HepG2 (cell line): ENCODE results near the gene OR2F2. TPM values are rescaled to one million over a fixed set of nuclear protein-coding genes. Genes with fewer than 3 reads are reported as not detected.

Source experiments
- ATF7 ChIP-seq, 2 experiments: fragments of 450-650 bp in 1 of 2; sonication (generic) in 1 of 2; formaldehyde crosslinking in 1 of 2; IDR thresholded peaks; 2 replicates each; pipeline versions ENCODE4 v1.4.0 to v1.6.1; 2016 to 2020; ENCODE audit warnings: antibody characterized with exemption in 1 of 2, mild to moderate bottlenecking in 1 of 2, missing genetic modification reagents in 1 of 2
- CBX2 ChIP-seq, 2 experiments: fragments of 200-600 bp in 1 of 2; sonication (generic); formaldehyde crosslinking in 1 of 2; IDR thresholded peaks; 2 replicates each; pipeline versions ENCODE4 v1.7.0 to v1.8.1; 2018 to 2022; ENCODE audit warnings: low read depth in 2 of 2, low read length in 1 of 2, mild to moderate bottlenecking in 1 of 2, missing genetic modification reagents in 1 of 2
- MEF2D ChIP-seq: sonication (generic); formaldehyde crosslinking; IDR thresholded peaks from 2 replicates; pipeline ENCODE4 v1.5.1; 2020; ENCODE audit warnings: mild to moderate bottlenecking, missing genetic modification reagents
- MTF2 ChIP-seq: sonication (generic); formaldehyde crosslinking; IDR thresholded peaks from 2 replicates; pipeline ENCODE4 v1.5.0; 2020; ENCODE audit warnings: missing genetic modification reagents, borderline replicate concordance
- RARG ChIP-seq: sonication (generic); formaldehyde crosslinking; IDR thresholded peaks from 2 replicates; pipeline ENCODE4 v1.4.0; 2020; ENCODE audit warnings: low read depth, mild to moderate bottlenecking, missing genetic modification reagents
- SPEN ChIP-seq: sonication (generic); formaldehyde crosslinking; IDR thresholded peaks from 2 replicates; pipeline ENCODE4 v1.5.1; 2020; ENCODE audit warnings: low read depth, mild to moderate bottlenecking, missing genetic modification reagents
- THAP11 ChIP-seq: IDR thresholded peaks from 2 replicates; pipeline ENCODE4 v1.6.1; 2016; ENCODE audit warnings: missing biosample characterization, missing genetic modification reagents
- ZEB1 ChIP-seq: IDR thresholded peaks from 2 replicates; pipeline ENCODE4 v1.6.1; 2012; ENCODE audit warnings: mild to moderate bottlenecking, low read depth, inconsistent platforms; ENCODE audit not compliant: insufficient replicate concordance
- ZNF558 ChIP-seq: sonication (generic); formaldehyde crosslinking; IDR thresholded peaks from 2 replicates; pipeline ENCODE4 v1.9.0; 2022; ENCODE audit warnings: mild to moderate bottlenecking, missing genetic modification reagents, borderline replicate concordance
- polyA plus RNA-seq, 8 experiments: library from polyadenylated mRNA; depleted of rRNA in 3 of 8; stranded (reverse) in 7 of 8; unstranded in 1 of 8; fragments of >200 nt; fragmentation: Illumina TruSeq in 4 of 8; extraction: Trizol in 4 of 8; gene quantifications; 2 replicates each; pipeline versions ENCODE4 v1.2.1 to v1.2.3, GENCODE V29; 2011 to 2016; ENCODE audit warnings: low read depth in 4 of 8, missing spikeins in 1 of 8, mixed read lengths in 1 of 8; ENCODE audit not compliant: insufficient read depth in 1 of 8
- total RNA-seq, 5 experiments: library from RNA; depleted of rRNA; stranded (reverse); fragments of >200 nt; fragmentation: Illumina TruSeq; extraction: Trizol; gene quantifications; 2 replicates each; pipeline ENCODE4 v1.2.3, GENCODE V29; 2016; ENCODE audit warnings: low read depth in 1 of 5
- TF ChIP-seq, protein P1 (sequence below): sonication (generic); formaldehyde crosslinking; IDR thresholded peaks from 2 replicates; pipeline ENCODE4 v1.8.1; 2023; ENCODE audit warnings: mild to moderate bottlenecking, missing genetic modification reagents
- TF ChIP-seq, protein P2 (sequence below): sonication (generic); formaldehyde crosslinking; IDR thresholded peaks from 2 replicates; pipeline ENCODE4 v1.4.0; 2020; ENCODE audit warnings: missing genetic modification reagents
- TF ChIP-seq, protein P3 (sequence below): sonication (generic); formaldehyde crosslinking; IDR thresholded peaks from 2 replicates; pipeline ENCODE4 v1.5.0; 2020; ENCODE audit warnings: missing genetic modification reagents, mild to moderate bottlenecking, borderline replicate concordance
- TF ChIP-seq, protein P4 (sequence below): sonication (generic); formaldehyde crosslinking; IDR thresholded peaks from 2 replicates; pipeline ENCODE4 v1.4.0; 2020; ENCODE audit warnings: mild to moderate bottlenecking, missing genetic modification reagents
- TF ChIP-seq, protein P5 (sequence below): sonication (generic); formaldehyde crosslinking; IDR thresholded peaks from 2 replicates; pipeline ENCODE4; 2020; ENCODE audit warnings: missing genetic modification reagents, mild to moderate bottlenecking, borderline replicate concordance

The OR2F2 gene
- total and polyA plus RNA-seq, 2 of the 13 experiments (the other 11 are each of a cell fraction or from before 2014, with no cell fraction given) = 0.13 TPM; not detected in 1

DNA sequence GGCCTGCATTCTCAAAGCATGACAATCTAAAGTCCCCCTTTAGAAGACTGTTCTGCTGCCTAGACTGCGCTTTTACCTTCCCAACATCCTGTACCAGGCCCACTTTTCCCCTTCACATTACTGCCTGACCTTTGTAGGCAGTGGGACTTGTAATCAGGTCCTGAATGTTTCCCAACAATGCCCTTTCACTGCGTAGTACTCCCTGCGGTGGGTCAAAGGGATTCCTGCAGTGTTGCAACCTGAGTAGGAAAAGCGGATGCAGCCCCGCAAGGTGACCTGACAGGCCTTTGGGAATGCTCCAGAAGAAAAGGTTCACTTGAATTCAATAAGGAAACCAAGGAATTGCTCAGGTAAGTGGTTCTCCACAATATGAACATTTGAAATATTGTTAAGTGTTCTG, 28.1 kb upstream of the OR2F2 start (continued):
- TF ChIP-seq RARG (CRISPR knock-in tag) = no peak
- TF ChIP-seq MEF2D (CRISPR knock-in tag) = peak; percentile 36; the same call in 1 of the 2 replicates
- no peak for TF ChIP-seq ATF7 (IDR thresholded peaks at IDR 0.05)
- peak; percentile 65; the same call in 1 of the 2 replicates for TF ChIP-seq ATF7 (CRISPR knock-in tag; IDR thresholded peaks at IDR 0.05)
- TF ChIP-seq CBX2 (IDR thresholded peaks at IDR 0.05; ENCODE audit: low read depth, low read length) = no peak
- TF ChIP-seq CBX2 (CRISPR knock-in tag; IDR thresholded peaks at IDR 0.05; ENCODE audit: low read depth) = no peak
- TF ChIP-seq ZEB1 = peak; percentile 88
- no peak for TF ChIP-seq MTF2 (CRISPR knock-in tag)
- TF ChIP-seq, protein P1, sequence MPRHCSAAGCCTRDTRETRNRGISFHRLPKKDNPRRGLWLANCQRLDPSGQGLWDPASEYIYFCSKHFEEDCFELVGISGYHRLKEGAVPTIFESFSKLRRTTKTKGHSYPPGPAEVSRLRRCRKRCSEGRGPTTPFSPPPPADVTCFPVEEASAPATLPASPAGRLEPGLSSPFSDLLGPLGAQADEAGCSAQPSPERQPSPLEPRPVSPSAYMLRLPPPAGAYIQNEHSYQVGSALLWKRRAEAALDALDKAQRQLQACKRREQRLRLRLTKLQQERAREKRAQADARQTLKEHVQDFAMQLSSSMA (CRISPR knock-in tag) = no peak
- TF ChIP-seq, protein P2, sequence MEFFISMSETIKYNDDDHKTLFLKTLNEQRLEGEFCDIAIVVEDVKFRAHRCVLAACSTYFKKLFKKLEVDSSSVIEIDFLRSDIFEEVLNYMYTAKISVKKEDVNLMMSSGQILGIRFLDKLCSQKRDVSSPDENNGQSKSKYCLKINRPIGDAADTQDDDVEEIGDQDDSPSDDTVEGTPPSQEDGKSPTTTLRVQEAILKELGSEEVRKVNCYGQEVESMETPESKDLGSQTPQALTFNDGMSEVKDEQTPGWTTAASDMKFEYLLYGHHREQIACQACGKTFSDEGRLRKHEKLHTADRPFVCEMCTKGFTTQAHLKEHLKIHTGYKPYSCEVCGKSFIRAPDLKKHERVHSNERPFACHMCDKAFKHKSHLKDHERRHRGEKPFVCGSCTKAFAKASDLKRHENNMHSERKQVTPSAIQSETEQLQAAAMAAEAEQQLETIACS (CRISPR knock-in tag) = no peak
- TF ChIP-seq, protein P3, sequence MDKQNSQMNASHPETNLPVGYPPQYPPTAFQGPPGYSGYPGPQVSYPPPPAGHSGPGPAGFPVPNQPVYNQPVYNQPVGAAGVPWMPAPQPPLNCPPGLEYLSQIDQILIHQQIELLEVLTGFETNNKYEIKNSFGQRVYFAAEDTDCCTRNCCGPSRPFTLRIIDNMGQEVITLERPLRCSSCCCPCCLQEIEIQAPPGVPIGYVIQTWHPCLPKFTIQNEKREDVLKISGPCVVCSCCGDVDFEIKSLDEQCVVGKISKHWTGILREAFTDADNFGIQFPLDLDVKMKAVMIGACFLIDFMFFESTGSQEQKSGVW (CRISPR knock-in tag) = no peak
- no peak for TF ChIP-seq SPEN (CRISPR knock-in tag)
- TF ChIP-seq, protein P4, sequence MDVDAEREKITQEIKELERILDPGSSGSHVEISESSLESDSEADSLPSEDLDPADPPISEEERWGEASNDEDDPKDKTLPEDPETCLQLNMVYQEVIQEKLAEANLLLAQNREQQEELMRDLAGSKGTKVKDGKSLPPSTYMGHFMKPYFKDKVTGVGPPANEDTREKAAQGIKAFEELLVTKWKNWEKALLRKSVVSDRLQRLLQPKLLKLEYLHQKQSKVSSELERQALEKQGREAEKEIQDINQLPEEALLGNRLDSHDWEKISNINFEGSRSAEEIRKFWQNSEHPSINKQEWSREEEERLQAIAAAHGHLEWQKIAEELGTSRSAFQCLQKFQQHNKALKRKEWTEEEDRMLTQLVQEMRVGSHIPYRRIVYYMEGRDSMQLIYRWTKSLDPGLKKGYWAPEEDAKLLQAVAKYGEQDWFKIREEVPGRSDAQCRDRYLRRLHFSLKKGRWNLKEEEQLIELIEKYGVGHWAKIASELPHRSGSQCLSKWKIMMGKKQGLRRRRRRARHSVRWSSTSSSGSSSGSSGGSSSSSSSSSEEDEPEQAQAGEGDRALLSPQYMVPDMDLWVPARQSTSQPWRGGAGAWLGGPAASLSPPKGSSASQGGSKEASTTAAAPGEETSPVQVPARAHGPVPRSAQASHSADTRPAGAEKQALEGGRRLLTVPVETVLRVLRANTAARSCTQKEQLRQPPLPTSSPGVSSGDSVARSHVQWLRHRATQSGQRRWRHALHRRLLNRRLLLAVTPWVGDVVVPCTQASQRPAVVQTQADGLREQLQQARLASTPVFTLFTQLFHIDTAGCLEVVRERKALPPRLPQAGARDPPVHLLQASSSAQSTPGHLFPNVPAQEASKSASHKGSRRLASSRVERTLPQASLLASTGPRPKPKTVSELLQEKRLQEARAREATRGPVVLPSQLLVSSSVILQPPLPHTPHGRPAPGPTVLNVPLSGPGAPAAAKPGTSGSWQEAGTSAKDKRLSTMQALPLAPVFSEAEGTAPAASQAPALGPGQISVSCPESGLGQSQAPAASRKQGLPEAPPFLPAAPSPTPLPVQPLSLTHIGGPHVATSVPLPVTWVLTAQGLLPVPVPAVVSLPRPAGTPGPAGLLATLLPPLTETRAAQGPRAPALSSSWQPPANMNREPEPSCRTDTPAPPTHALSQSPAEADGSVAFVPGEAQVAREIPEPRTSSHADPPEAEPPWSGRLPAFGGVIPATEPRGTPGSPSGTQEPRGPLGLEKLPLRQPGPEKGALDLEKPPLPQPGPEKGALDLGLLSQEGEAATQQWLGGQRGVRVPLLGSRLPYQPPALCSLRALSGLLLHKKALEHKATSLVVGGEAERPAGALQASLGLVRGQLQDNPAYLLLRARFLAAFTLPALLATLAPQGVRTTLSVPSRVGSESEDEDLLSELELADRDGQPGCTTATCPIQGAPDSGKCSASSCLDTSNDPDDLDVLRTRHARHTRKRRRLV (CRISPR knock-in tag) = no peak
- no peak for TF ChIP-seq ZNF558 (CRISPR knock-in tag)
- TF ChIP-seq, protein P5, sequence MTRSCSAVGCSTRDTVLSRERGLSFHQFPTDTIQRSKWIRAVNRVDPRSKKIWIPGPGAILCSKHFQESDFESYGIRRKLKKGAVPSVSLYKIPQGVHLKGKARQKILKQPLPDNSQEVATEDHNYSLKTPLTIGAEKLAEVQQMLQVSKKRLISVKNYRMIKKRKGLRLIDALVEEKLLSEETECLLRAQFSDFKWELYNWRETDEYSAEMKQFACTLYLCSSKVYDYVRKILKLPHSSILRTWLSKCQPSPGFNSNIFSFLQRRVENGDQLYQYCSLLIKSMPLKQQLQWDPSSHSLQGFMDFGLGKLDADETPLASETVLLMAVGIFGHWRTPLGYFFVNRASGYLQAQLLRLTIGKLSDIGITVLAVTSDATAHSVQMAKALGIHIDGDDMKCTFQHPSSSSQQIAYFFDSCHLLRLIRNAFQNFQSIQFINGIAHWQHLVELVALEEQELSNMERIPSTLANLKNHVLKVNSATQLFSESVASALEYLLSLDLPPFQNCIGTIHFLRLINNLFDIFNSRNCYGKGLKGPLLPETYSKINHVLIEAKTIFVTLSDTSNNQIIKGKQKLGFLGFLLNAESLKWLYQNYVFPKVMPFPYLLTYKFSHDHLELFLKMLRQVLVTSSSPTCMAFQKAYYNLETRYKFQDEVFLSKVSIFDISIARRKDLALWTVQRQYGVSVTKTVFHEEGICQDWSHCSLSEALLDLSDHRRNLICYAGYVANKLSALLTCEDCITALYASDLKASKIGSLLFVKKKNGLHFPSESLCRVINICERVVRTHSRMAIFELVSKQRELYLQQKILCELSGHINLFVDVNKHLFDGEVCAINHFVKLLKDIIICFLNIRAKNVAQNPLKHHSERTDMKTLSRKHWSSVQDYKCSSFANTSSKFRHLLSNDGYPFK = no peak
- TF ChIP-seq THAP11 (CRISPR knock-in tag) = peak; percentile 78
